Thyroid gland (tissue), 4 donors: ENCODE measurements around the gene ELMO1.

Source experiments
- POLR2A ChIP-seq, 2 donors: fragments of 450-650 bp; IDR thresholded peaks; one replicate each; pipeline ENCODE4 v1.6.1; 2017; ENCODE audit warnings: antibody characterized with exemption in 2 of 2, mild to moderate bottlenecking in 2 of 2, moderate library complexity in 1 of 2
- TF ChIP-seq, protein P1 (sequence below), 6 experiments: fragments of 200-600 bp in 3 of 6; fragments of 450-650 bp in 3 of 6; sonication (generic) in 3 of 6; IDR thresholded peaks; one replicate each; pipeline ENCODE4 v1.5.1; 2016 to 2019; ENCODE audit warnings: antibody characterized with exemption in 6 of 6, mild to moderate bottlenecking in 2 of 6, inconsistent platforms in 1 of 6, moderate library complexity in 1 of 6

DNA sequence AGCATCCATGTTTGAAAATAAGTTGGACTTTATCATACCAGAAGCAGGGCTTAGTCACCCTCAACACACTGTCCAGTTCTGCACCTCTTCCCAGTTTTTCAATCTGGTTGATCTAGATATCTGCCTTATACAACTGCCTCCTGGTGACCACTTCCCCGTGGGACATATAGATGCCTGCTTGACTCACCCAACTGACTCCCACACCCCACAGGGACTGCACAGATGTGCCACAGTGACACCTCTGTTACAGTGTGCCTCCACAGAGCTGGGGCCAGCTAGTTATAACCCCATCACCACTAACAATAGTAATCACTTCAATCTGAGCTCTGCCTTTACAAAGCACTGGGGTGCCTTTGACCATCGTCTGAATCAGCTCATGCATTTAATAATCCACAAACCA is 641.8 kb downstream of the ELMO1 start:
- TF ChIP-seq, protein P1, sequence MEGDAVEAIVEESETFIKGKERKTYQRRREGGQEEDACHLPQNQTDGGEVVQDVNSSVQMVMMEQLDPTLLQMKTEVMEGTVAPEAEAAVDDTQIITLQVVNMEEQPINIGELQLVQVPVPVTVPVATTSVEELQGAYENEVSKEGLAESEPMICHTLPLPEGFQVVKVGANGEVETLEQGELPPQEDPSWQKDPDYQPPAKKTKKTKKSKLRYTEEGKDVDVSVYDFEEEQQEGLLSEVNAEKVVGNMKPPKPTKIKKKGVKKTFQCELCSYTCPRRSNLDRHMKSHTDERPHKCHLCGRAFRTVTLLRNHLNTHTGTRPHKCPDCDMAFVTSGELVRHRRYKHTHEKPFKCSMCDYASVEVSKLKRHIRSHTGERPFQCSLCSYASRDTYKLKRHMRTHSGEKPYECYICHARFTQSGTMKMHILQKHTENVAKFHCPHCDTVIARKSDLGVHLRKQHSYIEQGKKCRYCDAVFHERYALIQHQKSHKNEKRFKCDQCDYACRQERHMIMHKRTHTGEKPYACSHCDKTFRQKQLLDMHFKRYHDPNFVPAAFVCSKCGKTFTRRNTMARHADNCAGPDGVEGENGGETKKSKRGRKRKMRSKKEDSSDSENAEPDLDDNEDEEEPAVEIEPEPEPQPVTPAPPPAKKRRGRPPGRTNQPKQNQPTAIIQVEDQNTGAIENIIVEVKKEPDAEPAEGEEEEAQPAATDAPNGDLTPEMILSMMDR (IDR thresholded peaks at IDR 0.05), result no peak
- TF ChIP-seq POLR2A (IDR thresholded peaks at IDR 0.05), result no peak
